ENCODE data around the gene SCAMP1. TPM values are rescaled to one million over a fixed set of nuclear protein-coding genes. Genes with fewer than 3 reads are reported as not detected.

The SCAMP1 gene
- total and polyA plus RNA-seq, 2 of the 8 experiments (the other 6 are each of a cell fraction or from before 2014, with no cell fraction given): 18.6 to 55.9 TPM

GRCh38 chr5:78328585-78329173 lies 31.7 kb upstream of the SCAMP1 start:
- no peaks in the 10 kb centered on the region for H4K20me1 ChIP-seq (replicated peaks in 1 of 2; ENCODE audit: control insufficient read depth in 1 of 2, insufficient read depth in 2 of 2, low read length in 2 of 2)
- DNase-seq (ENCODE audit: low read depth in 1 of 2, low spot score in 2 of 2): no peak
- CTCF ChIA-PET (ENCODE audit: partially characterized antibody): interaction anchor here (0.5 to 0.7 kb wide), 3 partner anchors 316 to 1022 kb away, joined by 3 to 4 read pairs (median 3); no protein-coding TSS in a partner anchor

More at GRCh38 chr5:78328585-78329173, 31.7 kb upstream of the SCAMP1 start:
- no peak for TF ChIP-seq TEAD4 (IDR thresholded peaks at IDR 0.05; ENCODE audit: low read depth, low read length)
- TF ChIP-seq MAFK (IDR thresholded peaks at IDR 0.05; ENCODE audit: low read depth, low read length): peak; percentile 71
- TF ChIP-seq E2F6 (IDR thresholded peaks at IDR 0.05): no peak
- no peak for TF ChIP-seq SIRT6 (IDR thresholded peaks at IDR 0.05; ENCODE audit: low read length)
- TF ChIP-seq BACH1 (IDR thresholded peaks at IDR 0.05; ENCODE audit: low read length): peak; percentile 79
- Histone ChIP-seq H3K36me3 (ENCODE audit: control insufficient read depth in 2 of 4, insufficient read depth in 4 of 4, low read length in 3 of 4) (no peaks in the 10 kb centered on the region), H3K4me1 (replicated peaks in 1 of 4; ENCODE audit: control insufficient read depth in 3 of 4, insufficient read depth in 4 of 4, low read length in 3 of 4) (peaks cover 0 to 6% (median 2%) of the 10 kb centered on the region in 4 experiments; a peak in 2 of 7 replicates), H3K23me2 (ENCODE audit: low read depth, low read length) (no peaks in the 10 kb centered on the region; the same call in 1 of the 2 replicates), H3K4me2 (ENCODE audit: insufficient read depth in 1 of 2, low read depth in 2 of 2, low read length in 2 of 2) (no peak overlapping the region), H2AFZ (ENCODE audit: low read length) (no peak overlapping the region), H2BK120ac (replicated peaks; ENCODE audit: low read depth, low read length) (peak overlapping the region; percentile 8), H2BK12ac (ENCODE audit: low read depth, low read length) (no peak overlapping the region), H3K4ac (replicated peaks; ENCODE audit: insufficient read length, low read depth, low read length) (no peak overlapping the region), H2BK15ac (ENCODE audit: low read length) (no peak overlapping the region), H3K18ac (ENCODE audit: extremely low read depth, low read length) (no peak overlapping the region), H3K14ac (ENCODE audit: insufficient read length) (no peak overlapping the region), H3K4me3 (ENCODE audit: extremely low read depth in 1 of 4, insufficient read depth in 2 of 4, low read depth in 3 of 4, low read length in 4 of 4) (no peak overlapping the region), H2AK5ac (ENCODE audit: low read depth, low read length) (no peak overlapping the region), H2BK20ac (ENCODE audit: low read length) (no peak overlapping the region), H4K5ac (ENCODE audit: insufficient read length, low read depth, low read length) (no peak overlapping the region), H4K91ac (replicated peaks; ENCODE audit: insufficient read length, low read length) (peak overlapping the region; percentile 4), H3K27ac (ENCODE audit: low read depth, low read length) (no peak overlapping the region), H4K8ac (ENCODE audit: extremely low read depth, insufficient read depth, low read length) (no peak overlapping the region), H3K79me2 (ENCODE audit: control insufficient read depth in 1 of 2, insufficient read depth in 2 of 2, low read length in 2 of 2) (no peaks in the 10 kb centered on the region), H3K27me3 (replicated peaks in 1 of 4; ENCODE audit: control insufficient read depth in 3 of 4, extremely low read depth in 1 of 4, insufficient read depth in 3 of 4, low read length in 3 of 4) (peaks cover 0 to 2% (median 0%) of the 10 kb centered on the region in 4 experiments; a peak in 1 of 7 replicates), H3K79me1 (ENCODE audit: low read depth, low read length) (no peaks in the 10 kb centered on the region), H3K56ac (replicated peaks; ENCODE audit: insufficient read length, low read depth, low read length) (no peak overlapping the region), H2BK5ac (ENCODE audit: low read depth, low read length) (no peak overlapping the region), H3K9me3 (ENCODE audit: insufficient read depth in 2 of 2, low read depth in 1 of 2, low read length in 1 of 2) (no peaks in the 10 kb centered on the region), H3K23ac (ENCODE audit: insufficient read length) (no peak overlapping the region), H3K9ac (replicated peaks in 1 of 4; ENCODE audit: extremely low read depth in 1 of 4, low read depth in 3 of 4, low read length in 3 of 4) (no peak overlapping the region)
- FAIRE-seq: peak; percentile 87
- 75% methylated on average over 5 of the region's 5 CpGs; no CpG with 5 or more reads in 1 of the 2 experiments for WGBS, 2 experiments (ENCODE audit: extremely low coverage in 1 of 2, insufficient coverage in 1 of 2, insufficient read length in 1 of 2, insufficient replicate concordance in 2 of 2, low coverage in 1 of 2, low lambda C conversion rate in 2 of 2, missing lambda C conversion rate in 1 of 2)
- POLR2A ChIA-PET (ENCODE audit: partially characterized antibody): no interaction called here
